ENCODE measurements around the gene SPTSSA.

Gene SPTSSA

DNA sequence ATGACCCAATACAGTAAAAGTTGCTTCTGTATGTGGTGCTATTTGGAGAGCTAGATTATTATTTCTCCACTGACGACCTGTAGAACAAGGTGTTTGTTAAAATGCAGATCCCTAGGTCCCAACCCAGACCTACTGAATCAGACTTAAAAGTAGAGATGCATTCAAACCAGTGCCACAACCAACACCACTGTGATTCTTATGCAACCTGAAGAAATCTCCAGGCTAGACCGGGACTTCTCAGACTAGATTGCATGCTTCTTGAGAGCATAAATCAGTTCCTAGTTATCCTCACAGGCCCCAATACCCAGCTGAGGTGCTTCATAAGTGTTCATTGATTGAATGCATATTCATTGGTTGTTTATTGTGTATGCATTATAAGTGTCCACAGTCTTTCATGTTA lies 78.2 kb downstream of the SPTSSA start:
- TF ChIP-seq, protein P1, sequence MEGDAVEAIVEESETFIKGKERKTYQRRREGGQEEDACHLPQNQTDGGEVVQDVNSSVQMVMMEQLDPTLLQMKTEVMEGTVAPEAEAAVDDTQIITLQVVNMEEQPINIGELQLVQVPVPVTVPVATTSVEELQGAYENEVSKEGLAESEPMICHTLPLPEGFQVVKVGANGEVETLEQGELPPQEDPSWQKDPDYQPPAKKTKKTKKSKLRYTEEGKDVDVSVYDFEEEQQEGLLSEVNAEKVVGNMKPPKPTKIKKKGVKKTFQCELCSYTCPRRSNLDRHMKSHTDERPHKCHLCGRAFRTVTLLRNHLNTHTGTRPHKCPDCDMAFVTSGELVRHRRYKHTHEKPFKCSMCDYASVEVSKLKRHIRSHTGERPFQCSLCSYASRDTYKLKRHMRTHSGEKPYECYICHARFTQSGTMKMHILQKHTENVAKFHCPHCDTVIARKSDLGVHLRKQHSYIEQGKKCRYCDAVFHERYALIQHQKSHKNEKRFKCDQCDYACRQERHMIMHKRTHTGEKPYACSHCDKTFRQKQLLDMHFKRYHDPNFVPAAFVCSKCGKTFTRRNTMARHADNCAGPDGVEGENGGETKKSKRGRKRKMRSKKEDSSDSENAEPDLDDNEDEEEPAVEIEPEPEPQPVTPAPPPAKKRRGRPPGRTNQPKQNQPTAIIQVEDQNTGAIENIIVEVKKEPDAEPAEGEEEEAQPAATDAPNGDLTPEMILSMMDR (IDR thresholded peaks at IDR 0.05; ENCODE audit: insufficient read depth, low read depth, low read length, missing control alignments) = no peak
- DNase-seq (ENCODE audit: low read depth) = no peak

More for the DNA sequence above, 78.2 kb downstream of the SPTSSA start:
- no peak overlapping the region for H3K4me3 ChIP-seq (ENCODE audit: low read length)
